ENCODE data around the gene NGF.

DNA sequence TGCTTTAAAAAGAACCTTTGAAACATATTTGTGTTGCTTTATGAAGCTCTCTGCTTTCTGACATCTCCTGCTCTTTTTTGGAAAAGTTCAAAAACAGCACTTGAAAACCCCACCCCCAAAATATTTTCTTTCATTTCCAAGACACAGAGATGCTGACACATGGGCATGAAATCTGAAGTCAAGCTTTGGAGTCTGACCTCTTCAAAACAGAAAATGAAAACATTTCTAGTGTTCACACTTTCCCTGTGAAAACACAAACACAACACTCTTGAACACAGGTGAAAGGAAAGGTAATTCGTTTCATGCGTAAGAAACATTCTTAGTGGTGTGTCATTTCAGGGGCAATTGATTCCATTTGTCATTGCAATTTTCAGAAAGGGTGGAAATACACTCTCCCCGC, 10.8 kb downstream of the NGF start:
- no peak for TF ChIP-seq POLR2A (IDR thresholded peaks at IDR 0.05)
- no peak for TF ChIP-seq POLR2AphosphoS5 (IDR thresholded peaks at IDR 0.05)
- no peak for TF ChIP-seq EP300 (IDR thresholded peaks at IDR 0.05)
- TF ChIP-seq, protein P1, sequence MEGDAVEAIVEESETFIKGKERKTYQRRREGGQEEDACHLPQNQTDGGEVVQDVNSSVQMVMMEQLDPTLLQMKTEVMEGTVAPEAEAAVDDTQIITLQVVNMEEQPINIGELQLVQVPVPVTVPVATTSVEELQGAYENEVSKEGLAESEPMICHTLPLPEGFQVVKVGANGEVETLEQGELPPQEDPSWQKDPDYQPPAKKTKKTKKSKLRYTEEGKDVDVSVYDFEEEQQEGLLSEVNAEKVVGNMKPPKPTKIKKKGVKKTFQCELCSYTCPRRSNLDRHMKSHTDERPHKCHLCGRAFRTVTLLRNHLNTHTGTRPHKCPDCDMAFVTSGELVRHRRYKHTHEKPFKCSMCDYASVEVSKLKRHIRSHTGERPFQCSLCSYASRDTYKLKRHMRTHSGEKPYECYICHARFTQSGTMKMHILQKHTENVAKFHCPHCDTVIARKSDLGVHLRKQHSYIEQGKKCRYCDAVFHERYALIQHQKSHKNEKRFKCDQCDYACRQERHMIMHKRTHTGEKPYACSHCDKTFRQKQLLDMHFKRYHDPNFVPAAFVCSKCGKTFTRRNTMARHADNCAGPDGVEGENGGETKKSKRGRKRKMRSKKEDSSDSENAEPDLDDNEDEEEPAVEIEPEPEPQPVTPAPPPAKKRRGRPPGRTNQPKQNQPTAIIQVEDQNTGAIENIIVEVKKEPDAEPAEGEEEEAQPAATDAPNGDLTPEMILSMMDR (IDR thresholded peaks at IDR 0.05), result no peak

Data from stomach (tissue), 4 donors.